GM12878 (cell line): ENCODE measurements around the gene MTA3. TPM values are rescaled to one million over a fixed set of nuclear protein-coding genes. Genes with fewer than 3 reads are reported as not detected.

Experiments used
- ATAC-seq: fragments of 200-7000 bp; cut with Tn5 transposase; 3 replicates; pipeline ENCODE4 v1.9.1; 2020; ENCODE audit warnings: mild to moderate bottlenecking, moderate library complexity
- BruUV-seq: library from RNA; stranded (reverse); fragments of 400-500 nt; replicated peaks from 2 replicates; lab custom pipeline; 2021; lab: Mats Ljungman, UMichigan
- CTCF ChIA-PET: fragments of 300-600 bp; sonication (Branson Sonifier 250); formaldehyde crosslinking; extraction: SDS; loops from one replicate; lab custom pipeline; 2021; ENCODE audit warnings: inconsistent platforms; lab: Yijun Ruan, JAX
- POLR2A ChIA-PET: fragments of 350-600 bp; formaldehyde crosslinking; extraction: SDS; loops from one replicate; lab custom pipeline; 2021; ENCODE audit warnings: inconsistent platforms; lab: Charles Lee
- RAD21 ChIA-PET: fragments of 300-600 bp; sonication (Branson Sonifier 250); formaldehyde crosslinking; loops from one replicate; lab custom pipeline; 2023; ENCODE audit warnings: antibody characterized with exemption; ENCODE audit not compliant: unreplicated experiment; lab: Charles Lee
- SMC1A ChIA-PET: fragments of 300-600 bp; sonication (Branson Sonifier 250); formaldehyde crosslinking; loops from one replicate; lab custom pipeline; 2023; ENCODE audit not compliant: unreplicated experiment, uncharacterized antibody; lab: Charles Lee
- DNase-seq: peaks from one replicate; pipeline ENCODE4 v3.0.0-alpha.2; 2011; ENCODE audit warnings: low read depth, low spot score
- FAIRE-seq: peaks from 3 replicates; lab custom pipeline; 2011; peaks lifted over from hg19 to GRCh38; lab: Jason Lieb, UNC
- H2AFZ ChIP-seq: 2 replicates; pipeline ENCODE4 v1.6.0; 2011; ENCODE audit warnings: low read depth, low read length, control low read depth; ENCODE audit not compliant: control insufficient read depth
- H3K27ac ChIP-seq: 2 replicates; pipeline ENCODE4 v1.5.1; 2011; ENCODE audit warnings: control low read depth; ENCODE audit not compliant: control insufficient read depth, insufficient read depth
- H3K27me3 ChIP-seq, 2 experiments: replicated peaks in 1 of 2; 2 replicates each; pipeline versions ENCODE4 v1.6.0 to v1.6.1; 2011; ENCODE audit warnings: low read length in 1 of 2; ENCODE audit not compliant: control insufficient read depth in 2 of 2, insufficient read depth in 2 of 2
- H3K36me3 ChIP-seq, 2 experiments: 2 replicates each; pipeline ENCODE4 v1.5.1; 2011; ENCODE audit warnings: low read length in 1 of 2; ENCODE audit not compliant: control insufficient read depth in 2 of 2, insufficient read depth in 2 of 2
- H3K4me1 ChIP-seq: 2 replicates; pipeline ENCODE4 v1.6.1; 2011; ENCODE audit warnings: mild to moderate bottlenecking, low read length, moderate library complexity, mixed read lengths; ENCODE audit not compliant: control insufficient read depth, insufficient read depth
- H3K4me2 ChIP-seq: 2 replicates; pipeline ENCODE4 v1.6.0; 2011; ENCODE audit warnings: control low read depth; ENCODE audit not compliant: control insufficient read depth, insufficient read depth
- H3K4me3 ChIP-seq: fragments of 200-600 bp; sonication (generic); 2 replicates; pipeline ENCODE4 v1.5.1; 2016
- H3K79me2 ChIP-seq: 2 replicates; pipeline ENCODE4 v1.6.0; 2011; ENCODE audit warnings: low read length; ENCODE audit not compliant: control insufficient read depth, insufficient read depth
- H3K9ac ChIP-seq: 2 replicates; pipeline ENCODE4 v1.8.0; 2011; ENCODE audit warnings: low read length, control low read depth, mixed read lengths; ENCODE audit not compliant: control insufficient read depth, insufficient read depth
- H3K9me3 ChIP-seq: replicated peaks from 3 replicates; pipeline ENCODE4 v1.5.1; 2011; ENCODE audit warnings: mild to moderate bottlenecking, low read length; ENCODE audit not compliant: control insufficient read depth, insufficient read depth
- H4K20me1 ChIP-seq: 2 replicates; pipeline ENCODE4 v1.6.0; 2011; ENCODE audit not compliant: control insufficient read depth, insufficient read depth
- ATF7 ChIP-seq: fragments of 450-650 bp; IDR thresholded peaks from 2 replicates; pipeline ENCODE4 v1.6.1; 2016; ENCODE audit warnings: low read depth, mild to moderate bottlenecking
- BRCA1 ChIP-seq: IDR thresholded peaks from 2 replicates; pipeline ENCODE4 v1.6.1; 2011; ENCODE audit warnings: low read depth, low read length, improper control_type of control experiment
- CBX5 ChIP-seq: sonication (generic); IDR thresholded peaks from 2 replicates; pipeline ENCODE4 v1.6.1; 2016; ENCODE audit warnings: low read depth, moderate library complexity, mild to moderate bottlenecking, inconsistent platforms
- EGR1 ChIP-seq, 2 experiments: IDR thresholded peaks; 1 replicate in 1 of 2; 2 replicates in 1 of 2; pipeline ENCODE4 v1.6.1; 2011 to 2012; ENCODE audit warnings: low read depth in 2 of 2, low read length in 2 of 2, borderline replicate concordance in 1 of 2, mild to moderate bottlenecking in 1 of 2, moderate library complexity in 1 of 2
- ESRRA ChIP-seq: IDR thresholded peaks from 2 replicates; pipeline ENCODE4 v1.6.1; 2012; ENCODE audit warnings: mild to moderate bottlenecking, low read length, improper control_type of control experiment
- IRF4 ChIP-seq: IDR thresholded peaks from 2 replicates; pipeline ENCODE4 v1.6.1; 2011; ENCODE audit warnings: low read depth, low read length
- LARP7 ChIP-seq: fragments of 450-650 bp; IDR thresholded peaks from 2 replicates; pipeline ENCODE4 v1.6.1; 2017; ENCODE audit warnings: mild to moderate bottlenecking
- NR2F1 ChIP-seq: fragments of 450-650 bp; conservative IDR thresholded peaks from 2 replicates; pipeline ENCODE4 v1.6.1; 2017; ENCODE audit warnings: mild to moderate bottlenecking
- PAX5 ChIP-seq: IDR thresholded peaks from 2 replicates; pipeline ENCODE4 v1.6.1; 2011; ENCODE audit warnings: low read depth, low read length, borderline replicate concordance
- POLR2AphosphoS2 ChIP-seq: IDR thresholded peaks from 2 replicates; pipeline ENCODE4 v1.6.1; 2011; ENCODE audit warnings: low read depth, mild to moderate bottlenecking, low read length, improper control_type of control experiment, moderate library complexity
- RUNX3 ChIP-seq: IDR thresholded peaks from 2 replicates; pipeline ENCODE4 v1.6.1; 2012; ENCODE audit warnings: low read length, inconsistent platforms
- SIX5 ChIP-seq: IDR thresholded peaks from 2 replicates; pipeline ENCODE4 v1.6.1; 2011; ENCODE audit warnings: mild to moderate bottlenecking, low read depth, low read length, moderate library complexity; ENCODE audit not compliant: severe bottlenecking
- TAF1 ChIP-seq: IDR thresholded peaks from 2 replicates; pipeline ENCODE4 v1.6.1; 2011; ENCODE audit warnings: mild to moderate bottlenecking, low read depth, low read length, borderline replicate concordance
- TCF3 ChIP-seq: IDR thresholded peaks from 2 replicates; pipeline ENCODE4 v1.6.1; 2012; ENCODE audit warnings: low read depth, mild to moderate bottlenecking, low read length, borderline replicate concordance; ENCODE audit not compliant: insufficient read depth
- WRNIP1 ChIP-seq: IDR thresholded peaks from 2 replicates; pipeline ENCODE4 v1.6.1; 2011; ENCODE audit warnings: low read depth, low read length, improper control_type of control experiment, borderline replicate concordance
- ZNF274 ChIP-seq: IDR thresholded peaks from one replicate; pipeline ENCODE4 v1.8.0; 2011; ENCODE audit not compliant: insufficient read length, insufficient read depth
- WGBS: methylation state at CpG from one replicate; pipeline ENCODE4 v1.1.6; 2016; ENCODE audit warnings: low lambda C conversion rate; ENCODE audit not compliant: insufficient replicate concordance, insufficient coverage; ENCODE audit errors: missing lambda C conversion rate; 5-methylcytosine and 5-hydroxymethylcytosine counted together
- in situ Hi-C: fragments of 300-500 bp; cut with MboI; formaldehyde crosslinking; loops from 9 replicates; pipeline ENCODE4 v1.14.3; 2018; ENCODE audit warnings: mixed read lengths
- intact Hi-C: fragments of 100-400 bp; cut with micrococcal nuclease; formaldehyde crosslinking; loops from one replicate; pipeline ENCODE4 v1.14.2; 2022; ENCODE audit not compliant: unreplicated experiment
- polyA plus RNA-seq, 11 experiments: library from polyadenylated mRNA; depleted of rRNA in 4 of 11; unstranded in 6 of 11; stranded (reverse) in 5 of 11; fragments of >200 nt; fragmentation: Nextera tagmentation in 4 of 11; fragmentation: Illumina TruSeq in 1 of 11; extraction: Ambion mirVana in 4 of 11; extraction: Trizol in 1 of 11; gene quantifications; 1 replicate in 1 of 11; 2 replicates in 10 of 11; pipeline versions ENCODE4 v1.2.1 to v1.2.3, GENCODE V29; 2011 to 2016; ENCODE audit warnings: inconsistent platforms in 2 of 11, missing spikeins in 2 of 11, low read depth in 1 of 11
- total RNA-seq, 4 experiments: library from RNA; depleted of rRNA in 3 of 4; stranded (reverse); fragments of >200 nt in 3 of 4; fragmentation: Illumina TruSeq in 1 of 4; extraction: Trizol in 1 of 4; gene quantifications; 2 replicates each; pipeline versions ENCODE4 v1.2.1 to v1.2.3, GENCODE V29; 2013 to 2021
- TF ChIP-seq, protein P1 (sequence below): fragments of 450-650 bp; conservative IDR thresholded peaks from 2 replicates; pipeline ENCODE4 v1.6.1; 2017; ENCODE audit warnings: mild to moderate bottlenecking, moderate library complexity
- TF ChIP-seq, protein P2 (sequence below): fragments of 450-650 bp; IDR thresholded peaks from 2 replicates; pipeline ENCODE4 v1.6.1; 2017; ENCODE audit warnings: low read depth, mild to moderate bottlenecking, moderate library complexity
- TF ChIP-seq, protein P3 (sequence below), 3 experiments: IDR thresholded peaks in 2 of 3; conservative IDR thresholded peaks in 1 of 3; 2 replicates each; pipeline ENCODE4 v1.5.1; 2011; ENCODE audit warnings: low read depth in 3 of 3, low read length in 3 of 3, mild to moderate bottlenecking in 3 of 3, control low read depth in 2 of 3, moderate library complexity in 2 of 3, inconsistent platforms in 1 of 3, mixed read lengths in 1 of 3; ENCODE audit not compliant: control insufficient read depth in 2 of 3, insufficient read depth in 1 of 3; ENCODE audit errors: extremely low read depth in 1 of 3

Gene MTA3
- total and polyA plus RNA-seq, 10 of the 15 experiments (the other 5 are each of a cell fraction or from before 2014, with no cell fraction given): 17.6 to 45.5 (median 26.5) TPM

DNA sequence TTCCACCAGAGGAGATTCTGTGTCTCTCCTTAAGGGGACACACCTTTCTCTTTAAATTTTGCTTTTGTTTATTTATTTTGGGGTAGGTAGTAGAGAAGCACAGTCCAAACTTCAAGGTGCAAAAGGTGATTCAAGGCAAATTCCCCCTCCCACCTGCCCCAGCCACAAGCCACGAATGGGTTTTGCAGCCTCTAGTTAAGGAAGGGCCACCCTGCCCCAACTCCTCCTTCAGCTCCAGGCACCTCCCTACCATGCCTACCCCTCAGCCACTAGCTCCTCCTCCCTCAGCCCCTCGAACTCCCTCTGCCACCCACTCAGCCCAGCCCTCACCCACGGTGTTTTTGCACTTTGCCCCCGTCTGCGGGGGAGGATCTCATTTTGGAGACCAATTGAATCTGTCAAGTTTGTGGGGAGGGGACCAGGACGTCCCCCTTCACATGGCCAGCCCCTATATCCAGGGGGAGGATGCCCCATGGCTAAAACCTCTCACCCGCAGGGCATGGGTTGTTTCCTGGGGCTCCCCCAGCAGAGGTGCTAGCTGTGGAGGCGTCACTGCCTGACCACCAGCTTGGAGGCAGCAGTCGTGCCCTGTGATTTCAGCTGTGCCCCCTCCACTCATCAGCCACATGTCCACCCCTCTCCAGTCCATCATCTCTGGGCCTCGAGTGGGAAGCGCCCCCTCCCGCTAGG is 219.5 kb downstream of the MTA3 start:
- H3K4me2 ChIP-seq: no peak overlapping the region
- peak overlapping the region; percentile 16; the same call in 1 of the 2 replicates for H3K9ac ChIP-seq
- H4K20me1 ChIP-seq: no peaks in the 10 kb centered on the region
- ChIA-PET SMC1A (interaction anchor here (0.6 to 1.4 kb wide), 6 partner anchors 9 to 36 kb away, joined by 3 to 5 read pairs (median 4); no protein-coding TSS in a partner anchor), POLR2A (interaction anchor here (0.5 to 2.2 kb wide), 5 partner anchors 9 to 65 kb away, joined by 3 to 11 read pairs (median 5); no protein-coding TSS in a partner anchor), CTCF (interaction anchor here (0.8 to 1.4 kb wide), 3 partner anchors 8 to 36 kb away, joined by 3 to 4 read pairs (median 3); no protein-coding TSS in a partner anchor), RAD21 (interaction anchor here (0.9 to 1.7 kb wide), 6 partner anchors 9 to 124 kb away, joined by 3 to 9 read pairs (median 4); no protein-coding TSS in a partner anchor)
- no peaks in the 10 kb centered on the region for H3K27me3 ChIP-seq
- H3K4me3 ChIP-seq: no peak overlapping the region
- no peak for FAIRE-seq
- in situ Hi-C loops (no loop called here), intact Hi-C loops (no loop called here)
- no peak for DNase-seq
- WGBS: 51% methylated on average over 12 of the region's 12 CpGs
- peak; percentile 47 for ATAC-seq
- no peaks in the 10 kb centered on the region; a peak in 1 of 4 replicates for H3K36me3 ChIP-seq
- H3K79me2 ChIP-seq: peaks cover 22% of the 10 kb centered on the region
- BruUV-seq: no TSS peak
- H3K9me3 ChIP-seq: no peaks in the 10 kb centered on the region
- no peak overlapping the region for H2AFZ ChIP-seq
- H3K4me1 ChIP-seq: peaks cover 17% of the 10 kb centered on the region
- no peak overlapping the region for H3K27ac ChIP-seq
- TF ChIP-seq, protein P1, sequence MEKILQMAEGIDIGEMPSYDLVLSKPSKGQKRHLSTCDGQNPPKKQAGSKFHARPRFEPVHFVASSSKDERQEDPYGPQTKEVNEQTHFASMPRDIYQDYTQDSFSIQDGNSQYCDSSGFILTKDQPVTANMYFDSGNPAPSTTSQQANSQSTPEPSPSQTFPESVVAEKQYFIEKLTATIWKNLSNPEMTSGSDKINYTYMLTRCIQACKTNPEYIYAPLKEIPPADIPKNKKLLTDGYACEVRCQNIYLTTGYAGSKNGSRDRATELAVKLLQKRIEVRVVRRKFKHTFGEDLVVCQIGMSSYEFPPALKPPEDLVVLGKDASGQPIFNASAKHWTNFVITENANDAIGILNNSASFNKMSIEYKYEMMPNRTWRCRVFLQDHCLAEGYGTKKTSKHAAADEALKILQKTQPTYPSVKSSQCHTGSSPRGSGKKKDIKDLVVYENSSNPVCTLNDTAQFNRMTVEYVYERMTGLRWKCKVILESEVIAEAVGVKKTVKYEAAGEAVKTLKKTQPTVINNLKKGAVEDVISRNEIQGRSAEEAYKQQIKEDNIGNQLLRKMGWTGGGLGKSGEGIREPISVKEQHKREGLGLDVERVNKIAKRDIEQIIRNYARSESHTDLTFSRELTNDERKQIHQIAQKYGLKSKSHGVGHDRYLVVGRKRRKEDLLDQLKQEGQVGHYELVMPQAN: no peak
- TF ChIP-seq ESRRA (no peak), TAF1 (no peak), PAX5 (no peak), SIX5 (no peak), ATF7 (peak; percentile 34; the same call in 1 of the 2 replicates), CBX5 (no peak), POLR2AphosphoS2 (no peak), LARP7 (no peak), ZNF274 (no peak), RUNX3 (peak; percentile 57), BRCA1 (no peak), EGR1 (IDR thresholded peaks at IDR 0.05; ENCODE audit: borderline replicate concordance in 1 of 2, low read depth in 2 of 2, low read length in 2 of 2) (0 out of 3 replicates have a peak, but pooled peaks of 1 of the 2 experiments have one; percentile 40), NR2F1 (peak; percentile 55), TCF3 (no peak), IRF4 (no peak), WRNIP1 (no peak)
- TF ChIP-seq, protein P2, sequence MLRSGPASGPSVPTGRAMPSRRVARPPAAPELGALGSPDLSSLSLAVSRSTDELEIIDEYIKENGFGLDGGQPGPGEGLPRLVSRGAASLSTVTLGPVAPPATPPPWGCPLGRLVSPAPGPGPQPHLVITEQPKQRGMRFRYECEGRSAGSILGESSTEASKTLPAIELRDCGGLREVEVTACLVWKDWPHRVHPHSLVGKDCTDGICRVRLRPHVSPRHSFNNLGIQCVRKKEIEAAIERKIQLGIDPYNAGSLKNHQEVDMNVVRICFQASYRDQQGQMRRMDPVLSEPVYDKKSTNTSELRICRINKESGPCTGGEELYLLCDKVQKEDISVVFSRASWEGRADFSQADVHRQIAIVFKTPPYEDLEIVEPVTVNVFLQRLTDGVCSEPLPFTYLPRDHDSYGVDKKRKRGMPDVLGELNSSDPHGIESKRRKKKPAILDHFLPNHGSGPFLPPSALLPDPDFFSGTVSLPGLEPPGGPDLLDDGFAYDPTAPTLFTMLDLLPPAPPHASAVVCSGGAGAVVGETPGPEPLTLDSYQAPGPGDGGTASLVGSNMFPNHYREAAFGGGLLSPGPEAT: 0 out of 2 replicates have a peak, but pooled peaks have one; percentile 35
- TF ChIP-seq, protein P3, sequence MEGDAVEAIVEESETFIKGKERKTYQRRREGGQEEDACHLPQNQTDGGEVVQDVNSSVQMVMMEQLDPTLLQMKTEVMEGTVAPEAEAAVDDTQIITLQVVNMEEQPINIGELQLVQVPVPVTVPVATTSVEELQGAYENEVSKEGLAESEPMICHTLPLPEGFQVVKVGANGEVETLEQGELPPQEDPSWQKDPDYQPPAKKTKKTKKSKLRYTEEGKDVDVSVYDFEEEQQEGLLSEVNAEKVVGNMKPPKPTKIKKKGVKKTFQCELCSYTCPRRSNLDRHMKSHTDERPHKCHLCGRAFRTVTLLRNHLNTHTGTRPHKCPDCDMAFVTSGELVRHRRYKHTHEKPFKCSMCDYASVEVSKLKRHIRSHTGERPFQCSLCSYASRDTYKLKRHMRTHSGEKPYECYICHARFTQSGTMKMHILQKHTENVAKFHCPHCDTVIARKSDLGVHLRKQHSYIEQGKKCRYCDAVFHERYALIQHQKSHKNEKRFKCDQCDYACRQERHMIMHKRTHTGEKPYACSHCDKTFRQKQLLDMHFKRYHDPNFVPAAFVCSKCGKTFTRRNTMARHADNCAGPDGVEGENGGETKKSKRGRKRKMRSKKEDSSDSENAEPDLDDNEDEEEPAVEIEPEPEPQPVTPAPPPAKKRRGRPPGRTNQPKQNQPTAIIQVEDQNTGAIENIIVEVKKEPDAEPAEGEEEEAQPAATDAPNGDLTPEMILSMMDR (IDR thresholded peaks at IDR 0.05 in 2 of 3, conservative IDR thresholded peaks at IDR 0.05 in 1 of 3; ENCODE audit: control insufficient read depth in 2 of 3, extremely low read depth in 1 of 3, insufficient read depth in 1 of 3, low read depth in 3 of 3, low read length in 3 of 3): no peak
